Retinal pigment epithelial cell (primary cell): Measurements from ENCODE around the gene G6PC1.

Source experiments
- DNase-seq: peaks from one replicate; pipeline ENCODE4 v3.0.0-alpha.2; 2010; ENCODE audit warnings: low read depth
- H3K4me3 ChIP-seq: 2 replicates; pipeline ENCODE4 v1.5.1; 2011; ENCODE audit warnings: mild to moderate bottlenecking, low read length, control low read depth, moderate library complexity
- TF ChIP-seq, protein P1 (sequence below): conservative IDR thresholded peaks from 2 replicates; pipeline ENCODE4 v1.5.1; 2011; ENCODE audit warnings: low read depth, low read length, control low read depth, inconsistent platforms

The G6PC1 gene

GRCh38 chr17:42946812-42947211, 46.2 kb downstream of the G6PC1 start:
- TF ChIP-seq, protein P1, sequence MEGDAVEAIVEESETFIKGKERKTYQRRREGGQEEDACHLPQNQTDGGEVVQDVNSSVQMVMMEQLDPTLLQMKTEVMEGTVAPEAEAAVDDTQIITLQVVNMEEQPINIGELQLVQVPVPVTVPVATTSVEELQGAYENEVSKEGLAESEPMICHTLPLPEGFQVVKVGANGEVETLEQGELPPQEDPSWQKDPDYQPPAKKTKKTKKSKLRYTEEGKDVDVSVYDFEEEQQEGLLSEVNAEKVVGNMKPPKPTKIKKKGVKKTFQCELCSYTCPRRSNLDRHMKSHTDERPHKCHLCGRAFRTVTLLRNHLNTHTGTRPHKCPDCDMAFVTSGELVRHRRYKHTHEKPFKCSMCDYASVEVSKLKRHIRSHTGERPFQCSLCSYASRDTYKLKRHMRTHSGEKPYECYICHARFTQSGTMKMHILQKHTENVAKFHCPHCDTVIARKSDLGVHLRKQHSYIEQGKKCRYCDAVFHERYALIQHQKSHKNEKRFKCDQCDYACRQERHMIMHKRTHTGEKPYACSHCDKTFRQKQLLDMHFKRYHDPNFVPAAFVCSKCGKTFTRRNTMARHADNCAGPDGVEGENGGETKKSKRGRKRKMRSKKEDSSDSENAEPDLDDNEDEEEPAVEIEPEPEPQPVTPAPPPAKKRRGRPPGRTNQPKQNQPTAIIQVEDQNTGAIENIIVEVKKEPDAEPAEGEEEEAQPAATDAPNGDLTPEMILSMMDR, result no peak
- DNase-seq, result no peak
- no peak overlapping the region for H3K4me3 ChIP-seq

DNA sequence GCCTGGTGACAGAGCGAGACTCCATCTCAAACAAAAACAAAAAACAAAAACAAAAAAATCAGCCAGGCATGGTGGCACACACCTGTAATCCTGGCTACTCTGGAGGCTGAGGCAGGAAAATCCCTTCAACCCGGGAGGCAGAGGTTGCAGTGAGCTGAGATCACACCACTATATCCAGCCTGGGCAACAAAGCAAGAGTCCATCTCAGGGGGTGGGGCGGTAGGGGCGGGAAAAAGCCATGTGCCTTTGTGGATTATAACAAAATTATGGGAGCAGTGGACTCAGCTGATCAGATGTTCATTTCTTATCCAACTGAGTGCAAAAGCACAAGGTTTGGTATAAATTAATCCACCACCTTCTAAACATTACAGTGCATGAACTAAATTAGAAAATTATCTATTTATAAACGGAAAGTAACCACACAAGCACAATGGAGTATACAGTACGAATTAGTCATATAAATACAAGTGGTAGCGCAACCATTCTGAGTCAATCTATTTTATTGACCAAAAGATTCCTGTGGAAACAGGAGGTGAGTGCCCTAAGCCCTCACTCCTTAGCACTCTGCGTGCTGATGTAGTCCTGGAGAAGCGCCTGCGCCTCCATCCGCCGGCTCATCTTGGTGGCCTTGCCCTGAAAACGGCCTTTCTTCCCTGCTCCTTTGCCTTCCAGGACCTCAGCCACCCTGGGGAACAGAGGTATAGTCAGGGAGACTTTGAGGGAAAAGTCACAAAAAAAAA, 49.6 kb downstream of the G6PC1 start:
- TF ChIP-seq, protein P1, result no peak
- no peak for DNase-seq

More for the DNA sequence above, 49.6 kb downstream of the G6PC1 start:
- no peak overlapping the region for H3K4me3 ChIP-seq
